PC-3 (cell line): Measurements from ENCODE around the gene OPN3.

Source experiments
- EZH2phosphoT487 ChIP-seq: fragments of 300-600 bp; sonication (generic); IDR thresholded peaks from 2 replicates; pipeline ENCODE4 v1.6.1; 2018; ENCODE audit warnings: mild to moderate bottlenecking, antibody characterized with exemption, low read length, borderline replicate concordance
- TF ChIP-seq, protein P1 (sequence below): fragments of 300-600 bp; sonication (generic); conservative IDR thresholded peaks from 2 replicates; pipeline ENCODE4 v1.5.1; 2017; ENCODE audit warnings: antibody characterized with exemption, low read depth, mild to moderate bottlenecking, low read length

- TF ChIP-seq, protein P1, sequence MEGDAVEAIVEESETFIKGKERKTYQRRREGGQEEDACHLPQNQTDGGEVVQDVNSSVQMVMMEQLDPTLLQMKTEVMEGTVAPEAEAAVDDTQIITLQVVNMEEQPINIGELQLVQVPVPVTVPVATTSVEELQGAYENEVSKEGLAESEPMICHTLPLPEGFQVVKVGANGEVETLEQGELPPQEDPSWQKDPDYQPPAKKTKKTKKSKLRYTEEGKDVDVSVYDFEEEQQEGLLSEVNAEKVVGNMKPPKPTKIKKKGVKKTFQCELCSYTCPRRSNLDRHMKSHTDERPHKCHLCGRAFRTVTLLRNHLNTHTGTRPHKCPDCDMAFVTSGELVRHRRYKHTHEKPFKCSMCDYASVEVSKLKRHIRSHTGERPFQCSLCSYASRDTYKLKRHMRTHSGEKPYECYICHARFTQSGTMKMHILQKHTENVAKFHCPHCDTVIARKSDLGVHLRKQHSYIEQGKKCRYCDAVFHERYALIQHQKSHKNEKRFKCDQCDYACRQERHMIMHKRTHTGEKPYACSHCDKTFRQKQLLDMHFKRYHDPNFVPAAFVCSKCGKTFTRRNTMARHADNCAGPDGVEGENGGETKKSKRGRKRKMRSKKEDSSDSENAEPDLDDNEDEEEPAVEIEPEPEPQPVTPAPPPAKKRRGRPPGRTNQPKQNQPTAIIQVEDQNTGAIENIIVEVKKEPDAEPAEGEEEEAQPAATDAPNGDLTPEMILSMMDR: no peak
- no peak for TF ChIP-seq EZH2phosphoT487
These were observed 17.5 kb downstream of the OPN3 start for GRCh38 chr1:241622669-241623068.
